PC-3 (cell line): Measurements from ENCODE around the gene ELAC2. TPM values are rescaled to one million over a fixed set of nuclear protein-coding genes. Genes with fewer than 3 reads are reported as not detected.

Source experiments
- ATAC-seq: fragments of 200-7000 bp; cut with Tn5 transposase; 2 replicates; pipeline ENCODE4 v1.9.1; 2020; ENCODE audit warnings: mild to moderate bottlenecking, moderate library complexity
- BruUV-seq: library from RNA; stranded (reverse); fragments of 400-500 nt; replicated peaks from 2 replicates; lab custom pipeline; 2021; lab: Mats Ljungman, UMichigan
- CTCF ChIA-PET: fragments of 300-600 bp; sonication (Branson Sonifier 250); formaldehyde crosslinking; loops from one replicate; lab custom pipeline; 2022; ENCODE audit warnings: antibody characterized with exemption; lab: Charles Lee
- POLR2A ChIA-PET: fragments of 300-600 bp; sonication (Branson Sonifier 250); formaldehyde crosslinking; loops from one replicate; lab custom pipeline; 2022; ENCODE audit warnings: antibody characterized with exemption; ENCODE audit not compliant: unreplicated experiment; lab: Charles Lee
- DNase-seq: peaks from one replicate; pipeline ENCODE4 v3.0.0-alpha.2; 2015
- H2AFZ ChIP-seq: fragments of 300-600 bp; sonication (generic); 2 replicates; pipeline ENCODE4 v1.6.0; 2016; ENCODE audit warnings: antibody characterized with exemption, low read length
- H3F3A ChIP-seq: fragments of 300-600 bp; sonication (generic); one replicate; pipeline ENCODE4 v1.6.0; 2017; ENCODE audit warnings: antibody characterized with exemption, low read length, control low read depth, mild to moderate bottlenecking; ENCODE audit not compliant: unreplicated experiment
- H3K27ac ChIP-seq: fragments of 300-600 bp; sonication (generic); 2 replicates; pipeline ENCODE4 v1.5.1; 2016; ENCODE audit warnings: mild to moderate bottlenecking, low read length
- H3K27me3 ChIP-seq: fragments of 300-600 bp; sonication (generic); 2 replicates; pipeline ENCODE4 v1.6.1; 2016; ENCODE audit warnings: low read length, mixed read lengths
- H3K36me3 ChIP-seq: fragments of 300-600 bp; sonication (generic); 2 replicates; pipeline ENCODE4 v1.6.1; 2016; ENCODE audit warnings: low read depth, mixed run types, low read length, mixed read lengths
- H3K4me1 ChIP-seq: fragments of 300-600 bp; sonication (generic); 2 replicates; pipeline ENCODE4 v1.5.1; 2016; ENCODE audit warnings: low read length; ENCODE audit not compliant: insufficient read depth
- H3K4me2 ChIP-seq: fragments of 300-600 bp; sonication (generic); 2 replicates; pipeline ENCODE4 v1.6.0; 2016; ENCODE audit warnings: low read length
- H3K4me3 ChIP-seq: fragments of 300-600 bp; sonication (generic); 2 replicates; pipeline ENCODE4 v1.5.1; 2016; ENCODE audit warnings: mild to moderate bottlenecking, low read length, mixed read lengths
- H3K79me2 ChIP-seq: fragments of 300-600 bp; sonication (generic); 2 replicates; pipeline ENCODE4 v1.6.1; 2017; ENCODE audit warnings: low read length, mixed read lengths
- H3K9ac ChIP-seq: fragments of 300-600 bp; sonication (generic); 2 replicates; pipeline ENCODE4 v1.6.0; 2016; ENCODE audit warnings: mild to moderate bottlenecking, low read length
- H3K9me2 ChIP-seq: fragments of 300-600 bp; sonication (generic); replicated peaks from 2 replicates; pipeline ENCODE4 v1.6.1; 2016; ENCODE audit warnings: mixed run types, low read length, mixed read lengths
- H3K9me3 ChIP-seq: fragments of 300-600 bp; sonication (generic); 2 replicates; pipeline ENCODE4 v1.6.1; 2016; ENCODE audit warnings: low read length, mixed read lengths
- H4K20me1 ChIP-seq: fragments of 300-600 bp; sonication (generic); 2 replicates; pipeline ENCODE4 v1.6.1; 2016; ENCODE audit warnings: low read length, mixed read lengths
- EZH2 ChIP-seq: fragments of 300-600 bp; sonication (generic); IDR thresholded peaks from one replicate; pipeline ENCODE4 v1.6.1; 2017; ENCODE audit warnings: antibody characterized with exemption, mild to moderate bottlenecking, low read length; ENCODE audit not compliant: unreplicated experiment
- EZH2phosphoT487 ChIP-seq: fragments of 300-600 bp; sonication (generic); IDR thresholded peaks from 2 replicates; pipeline ENCODE4 v1.6.1; 2018; ENCODE audit warnings: mild to moderate bottlenecking, antibody characterized with exemption, low read length, borderline replicate concordance
- intact Hi-C: fragments of 100-400 bp; cut with micrococcal nuclease; formaldehyde crosslinking; loops from 2 replicates; pipeline ENCODE4 v1.9.0; 2023
- total RNA-seq: library from RNA; depleted of rRNA; stranded (reverse); fragments of >200 nt; gene quantifications from 2 replicates; pipeline ENCODE4 v1.2.3, GENCODE V29; 2014
- TF ChIP-seq, protein P1 (sequence below): fragments of 300-600 bp; sonication (generic); conservative IDR thresholded peaks from 2 replicates; pipeline ENCODE4 v1.5.1; 2017; ENCODE audit warnings: antibody characterized with exemption, low read depth, mild to moderate bottlenecking, low read length

The ELAC2 gene
- total RNA-seq, 1 experiment from 2014 or later = 270 TPM

DNA sequence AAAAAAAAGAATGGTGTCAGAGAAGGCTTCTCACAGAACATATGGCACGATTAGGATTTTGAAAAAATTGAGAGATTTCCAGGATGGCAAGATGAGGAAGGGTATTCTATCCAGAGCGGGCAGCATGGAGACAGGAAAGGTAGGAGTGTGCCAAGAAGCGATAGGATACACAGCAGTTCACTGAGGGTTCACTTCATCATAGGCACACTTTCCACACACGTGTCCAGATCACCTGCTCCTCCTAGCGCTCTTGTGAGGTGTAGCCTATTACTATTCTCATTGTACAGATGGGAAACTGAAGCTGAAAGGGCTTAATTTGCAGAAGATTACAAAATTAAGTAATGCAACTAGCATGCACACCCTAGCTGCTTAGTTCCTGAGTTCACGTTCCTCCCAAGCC, 6.2 kb upstream of the ELAC2 start:
- CTCF ChIA-PET = no interaction called here
- BruUV-seq = no TSS peak
- H2AFZ ChIP-seq = peak overlapping the region; percentile 75

DNA sequence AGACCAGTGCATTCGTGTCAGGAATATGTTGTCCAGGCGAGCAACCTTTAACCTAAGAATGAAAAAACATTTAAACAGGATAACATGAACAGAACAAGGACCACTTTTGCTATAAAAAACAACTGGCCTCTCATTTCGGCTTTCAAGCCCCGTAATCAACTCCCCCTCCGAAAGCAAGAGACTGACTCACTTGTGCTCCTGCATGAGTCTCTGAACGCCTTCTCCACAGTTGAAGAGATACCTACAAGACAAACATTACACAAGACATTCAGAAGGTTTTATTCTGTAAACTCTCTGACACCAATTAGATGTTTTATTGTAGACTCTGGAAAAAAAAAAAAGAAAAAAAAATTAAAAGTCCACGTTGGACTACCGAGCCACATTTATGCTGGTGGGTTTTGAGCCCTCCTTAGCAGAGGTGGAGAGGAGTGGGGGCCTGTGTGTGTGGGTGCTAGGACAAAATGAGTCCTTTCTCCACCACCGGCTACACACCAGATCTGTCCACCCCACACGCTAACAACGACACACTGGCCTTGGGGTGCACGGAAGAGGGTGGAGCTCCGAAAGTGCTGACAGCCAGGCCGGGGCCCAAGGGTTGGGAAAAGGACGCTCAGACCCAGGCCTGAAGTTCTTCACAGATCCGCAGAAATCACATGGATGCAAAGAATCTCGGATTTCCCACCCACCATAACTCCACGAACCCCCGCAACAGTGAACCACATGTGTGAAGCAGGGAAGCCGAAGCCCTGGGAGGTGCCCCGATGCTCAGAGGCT, 759 bp downstream of the ELAC2 start:
- CTCF ChIA-PET = interaction anchor here (0.6 kb wide), 1 partner anchor 14 kb away, joined by 6 read pairs; no protein-coding TSS in a partner anchor
- DNase-seq (peak; percentile 31), ATAC-seq (peak; percentile 9)
- peak overlapping the region; percentile 75 for H3K27ac ChIP-seq
- peak overlapping the region; percentile 90 for H3K4me3 ChIP-seq
- peak overlapping the region; percentile 93 for H3K9ac ChIP-seq
- H3K4me1 ChIP-seq = peaks cover 18% of the 10 kb centered on the region; the same call in 1 of the 2 replicates
- peaks cover 33% of the 10 kb centered on the region for H3K79me2 ChIP-seq
- H2AFZ ChIP-seq = peak overlapping the region; percentile 78
- H4K20me1 ChIP-seq = no peaks in the 10 kb centered on the region
- H3K9me2 ChIP-seq = no peaks in the 10 kb centered on the region
- TF ChIP-seq EZH2phosphoT487 = no peak
- TF ChIP-seq, protein P1, sequence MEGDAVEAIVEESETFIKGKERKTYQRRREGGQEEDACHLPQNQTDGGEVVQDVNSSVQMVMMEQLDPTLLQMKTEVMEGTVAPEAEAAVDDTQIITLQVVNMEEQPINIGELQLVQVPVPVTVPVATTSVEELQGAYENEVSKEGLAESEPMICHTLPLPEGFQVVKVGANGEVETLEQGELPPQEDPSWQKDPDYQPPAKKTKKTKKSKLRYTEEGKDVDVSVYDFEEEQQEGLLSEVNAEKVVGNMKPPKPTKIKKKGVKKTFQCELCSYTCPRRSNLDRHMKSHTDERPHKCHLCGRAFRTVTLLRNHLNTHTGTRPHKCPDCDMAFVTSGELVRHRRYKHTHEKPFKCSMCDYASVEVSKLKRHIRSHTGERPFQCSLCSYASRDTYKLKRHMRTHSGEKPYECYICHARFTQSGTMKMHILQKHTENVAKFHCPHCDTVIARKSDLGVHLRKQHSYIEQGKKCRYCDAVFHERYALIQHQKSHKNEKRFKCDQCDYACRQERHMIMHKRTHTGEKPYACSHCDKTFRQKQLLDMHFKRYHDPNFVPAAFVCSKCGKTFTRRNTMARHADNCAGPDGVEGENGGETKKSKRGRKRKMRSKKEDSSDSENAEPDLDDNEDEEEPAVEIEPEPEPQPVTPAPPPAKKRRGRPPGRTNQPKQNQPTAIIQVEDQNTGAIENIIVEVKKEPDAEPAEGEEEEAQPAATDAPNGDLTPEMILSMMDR = no peak
- TF ChIP-seq EZH2 = no peak
- H3K4me2 ChIP-seq = peak overlapping the region; percentile 92
- H3K9me3 ChIP-seq = no peaks in the 10 kb centered on the region
- TSS peak; percentile 38 for BruUV-seq
- H3F3A ChIP-seq = no peaks in the 10 kb centered on the region
- H3K27me3 ChIP-seq = no peaks in the 10 kb centered on the region
- intact Hi-C loops = loop anchor here (5.0 kb wide), 1 partner anchor 975 kb away; no protein-coding TSS in a partner anchor
- POLR2A ChIA-PET = interaction anchor here (0.7 kb wide), 1 partner anchor 1020 kb away, joined by 4 read pairs; the partner anchor contains the start of gene ZNF18
- H3K36me3 ChIP-seq = peaks cover 40% of the 10 kb centered on the region

More for the DNA sequence above, 6.2 kb upstream of the ELAC2 start:
- no peaks in the 10 kb centered on the region for H3K36me3 ChIP-seq
- H3K27ac ChIP-seq = no peak overlapping the region
- H3K27me3 ChIP-seq = peaks cover 4% of the 10 kb centered on the region; the same call in 1 of the 2 replicates
- no peaks in the 10 kb centered on the region for H3K9me2 ChIP-seq
- peak overlapping the region; percentile 81 for H3K4me2 ChIP-seq
- H3F3A ChIP-seq = no peaks in the 10 kb centered on the region
- no peaks in the 10 kb centered on the region for H3K79me2 ChIP-seq
- no peak overlapping the region for H3K9ac ChIP-seq
- H3K4me1 ChIP-seq = 0 out of 2 replicates have a peak, but pooled peaks cover 3% of the 10 kb centered on the region
- no peaks in the 10 kb centered on the region for H4K20me1 ChIP-seq
- DNase-seq (no peak), ATAC-seq (no peak)
- POLR2A ChIA-PET = no interaction called here
- no peaks in the 10 kb centered on the region for H3K9me3 ChIP-seq
- intact Hi-C loops = no loop called here
- no peak overlapping the region for H3K4me3 ChIP-seq
- TF ChIP-seq, protein P1 = no peak
- no peak for TF ChIP-seq EZH2
- no peak for TF ChIP-seq EZH2phosphoT487
